ENCODE measurements around the gene CCL2. TPM values are rescaled to one million over a fixed set of nuclear protein-coding genes. Genes with fewer than 3 reads are reported as not detected.

Gene CCL2
- total RNA-seq, 1 experiment from 2014 or later: not detected

DNA sequence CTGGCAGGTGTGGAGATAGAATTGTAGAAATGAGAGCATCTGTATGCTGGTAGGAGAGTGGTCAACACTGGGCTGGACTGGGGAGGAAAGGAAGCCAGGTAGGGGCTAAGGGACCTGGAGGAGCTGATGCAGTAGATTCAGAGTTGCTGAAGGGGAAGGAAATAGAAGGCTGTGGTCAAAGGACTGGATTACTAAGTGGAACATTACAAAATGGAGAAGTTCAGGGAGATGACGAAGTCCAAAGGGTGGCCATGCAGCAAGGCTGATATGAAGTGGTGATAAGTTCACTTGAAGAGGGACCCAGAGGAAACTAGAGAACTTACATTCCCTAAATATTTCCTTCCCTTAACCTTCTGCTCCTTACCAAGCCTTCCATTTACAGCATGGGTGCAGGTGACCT, 8.6 kb upstream of the CCL2 start:
- Histone ChIP-seq H4K20me1 (ENCODE audit: insufficient read depth) (no peaks in the 10 kb centered on the region), H2AFZ (no peak overlapping the region), H3K27ac (no peak overlapping the region), H3F3A (ENCODE audit: insufficient read depth, low read depth) (no peaks in the 10 kb centered on the region), H3K4me1 (replicated peaks; ENCODE audit: insufficient read depth) (no peaks in the 10 kb centered on the region), H3K9me3 (ENCODE audit: insufficient read depth, low read depth) (no peaks in the 10 kb centered on the region), H3K79me2 (ENCODE audit: low read depth) (no peaks in the 10 kb centered on the region), H3K9me2 (ENCODE audit: insufficient read depth) (no peaks in the 10 kb centered on the region), H3K36me3 (ENCODE audit: low read depth) (no peaks in the 10 kb centered on the region), H3K4me2 (no peak overlapping the region), H3K27me3 (ENCODE audit: insufficient read depth, low read depth) (peaks cover 12% of the 10 kb centered on the region; the same call in 1 of the 2 replicates), H3K4me3 (no peak overlapping the region)
- POLR2A ChIA-PET (ENCODE audit: unreplicated experiment): no interaction called here
- BruUV-seq (replicated peaks): no TSS peak
- TF ChIP-seq CTCF (conservative IDR thresholded peaks at IDR 0.05) (no peak), EZH2 (IDR thresholded peaks at IDR 0.05; ENCODE audit: low read depth) (no peak)
- no peak for DNase-seq
- intact Hi-C loops (cut with micrococcal nuclease; ENCODE audit: unreplicated experiment): no loop called here
- CTCF ChIA-PET: no interaction called here

DNA sequence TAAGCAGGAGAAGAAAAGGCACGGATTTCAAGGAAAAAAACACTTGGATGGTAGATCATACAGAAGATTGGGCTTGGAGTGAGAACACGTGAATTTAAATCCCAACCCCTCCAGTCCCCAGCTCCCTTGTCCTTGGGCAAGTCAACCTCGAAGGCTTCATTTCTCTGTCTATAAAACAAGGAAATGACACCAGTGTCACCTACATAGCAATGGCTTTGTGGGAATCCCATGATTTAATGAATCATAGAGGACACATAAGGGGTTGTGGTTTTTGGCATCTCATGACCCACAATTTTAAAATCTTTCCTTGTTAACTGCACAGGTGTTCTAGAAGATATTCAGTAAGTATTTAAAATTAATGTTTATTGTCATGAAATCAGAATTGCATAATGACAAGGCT, 8.2 kb upstream of the CCL2 start:
- H3K27ac ChIP-seq: no peak overlapping the region
- H3F3A ChIP-seq (ENCODE audit: insufficient read depth, low read depth): no peaks in the 10 kb centered on the region
- H2AFZ ChIP-seq: no peak overlapping the region
- ChIA-PET POLR2A (ENCODE audit: unreplicated experiment) (no interaction called here), CTCF (no interaction called here)
- no peaks in the 10 kb centered on the region for H4K20me1 ChIP-seq (ENCODE audit: insufficient read depth)
- H3K79me2 ChIP-seq (ENCODE audit: low read depth): no peaks in the 10 kb centered on the region
- TF ChIP-seq CTCF (conservative IDR thresholded peaks at IDR 0.05): no peak
- no peaks in the 10 kb centered on the region for H3K4me1 ChIP-seq (replicated peaks; ENCODE audit: insufficient read depth)
- no TSS peak for BruUV-seq (replicated peaks)
- DNase-seq: no peak
- H3K36me3 ChIP-seq (ENCODE audit: low read depth): no peaks in the 10 kb centered on the region
- intact Hi-C loops (cut with micrococcal nuclease; ENCODE audit: unreplicated experiment): no loop called here
- H3K4me2 ChIP-seq: no peak overlapping the region
- H3K9me2 ChIP-seq (ENCODE audit: insufficient read depth): no peaks in the 10 kb centered on the region
- H3K27me3 ChIP-seq (ENCODE audit: insufficient read depth, low read depth): peaks cover 16% of the 10 kb centered on the region; the same call in 1 of the 2 replicates
- H3K9me3 ChIP-seq (ENCODE audit: insufficient read depth, low read depth): no peaks in the 10 kb centered on the region
- H3K4me3 ChIP-seq: no peak overlapping the region

DNA sequence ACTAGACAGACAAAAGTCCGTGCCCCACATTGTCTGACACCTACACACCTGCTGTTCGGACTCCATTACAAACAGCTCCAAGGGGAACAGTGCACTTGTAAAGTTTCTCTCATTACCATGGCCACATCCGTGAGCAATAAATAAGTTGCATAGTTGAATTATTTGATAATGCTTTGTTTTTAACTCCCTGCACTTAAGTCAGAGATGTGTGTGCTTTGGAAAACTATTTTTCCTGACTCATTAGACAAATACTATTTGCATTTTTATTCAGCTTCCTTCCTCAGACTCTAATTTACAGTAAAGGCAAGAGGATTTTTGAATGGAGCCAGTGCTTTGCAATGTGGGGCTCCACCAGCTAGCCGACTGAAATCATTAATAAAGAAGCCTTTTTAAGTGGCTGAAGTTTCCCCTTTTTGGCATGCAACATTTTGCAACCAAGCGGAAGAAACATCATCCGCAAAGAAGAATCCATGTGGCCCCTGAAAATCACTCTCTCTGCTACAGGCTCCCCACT, 6.5 kb upstream of the CCL2 start:
- no peak overlapping the region for H3K27ac ChIP-seq
- no peaks in the 10 kb centered on the region for H3K4me1 ChIP-seq (replicated peaks; ENCODE audit: insufficient read depth)
- intact Hi-C loops (cut with micrococcal nuclease; ENCODE audit: unreplicated experiment): no loop called here
- H3K36me3 ChIP-seq (ENCODE audit: low read depth): no peaks in the 10 kb centered on the region
- DNase-seq: no peak
- CTCF ChIA-PET: no interaction called here
- no peaks in the 10 kb centered on the region for H4K20me1 ChIP-seq (ENCODE audit: insufficient read depth)
- POLR2A ChIA-PET (ENCODE audit: unreplicated experiment): no interaction called here
- H3K79me2 ChIP-seq (ENCODE audit: low read depth): no peaks in the 10 kb centered on the region
- no TSS peak for BruUV-seq (replicated peaks)
- TF ChIP-seq EZH2 (IDR thresholded peaks at IDR 0.05; ENCODE audit: low read depth) (no peak), CTCF (conservative IDR thresholded peaks at IDR 0.05) (no peak)
- no peak overlapping the region for H3K4me3 ChIP-seq
- H3K9me2 ChIP-seq (ENCODE audit: insufficient read depth): no peaks in the 10 kb centered on the region
- H3K27me3 ChIP-seq (ENCODE audit: insufficient read depth, low read depth): peaks cover 26% of the 10 kb centered on the region; the same call in 1 of the 2 replicates
- H2AFZ ChIP-seq: no peak overlapping the region
- H3K9me3 ChIP-seq (ENCODE audit: insufficient read depth, low read depth): no peaks in the 10 kb centered on the region
- no peaks in the 10 kb centered on the region for H3F3A ChIP-seq (ENCODE audit: insufficient read depth, low read depth)
- H3K4me2 ChIP-seq: no peak overlapping the region

Data from PC-9 (cell line).